Measurements from ENCODE around the gene DPH7.
"Not testable (repeated sequence)": the region's sequence is repeated elsewhere in the genome, so short reads cannot be mapped to it uniquely, and the experiment has no call there.

DNA sequence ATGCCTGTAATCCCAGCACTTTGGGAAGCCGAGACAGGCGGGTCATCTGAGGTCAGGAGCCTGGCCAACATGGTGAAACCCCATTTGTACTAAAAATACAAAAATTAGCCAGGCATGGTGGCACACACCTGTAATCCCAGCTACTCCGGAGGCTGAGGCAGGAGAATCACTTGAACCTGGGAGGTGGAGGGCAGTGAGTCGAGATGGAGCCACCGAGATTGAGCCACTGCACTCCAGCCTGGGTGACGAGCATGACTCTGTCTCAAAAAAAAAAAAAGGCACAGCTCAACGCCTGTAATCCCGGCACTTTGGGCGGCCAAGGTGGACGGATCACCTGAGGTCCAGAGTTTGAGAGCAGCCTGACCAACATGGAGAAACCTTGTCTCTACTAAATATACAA, 25.1 kb downstream of the DPH7 start:
- TF ChIP-seq, protein P1, sequence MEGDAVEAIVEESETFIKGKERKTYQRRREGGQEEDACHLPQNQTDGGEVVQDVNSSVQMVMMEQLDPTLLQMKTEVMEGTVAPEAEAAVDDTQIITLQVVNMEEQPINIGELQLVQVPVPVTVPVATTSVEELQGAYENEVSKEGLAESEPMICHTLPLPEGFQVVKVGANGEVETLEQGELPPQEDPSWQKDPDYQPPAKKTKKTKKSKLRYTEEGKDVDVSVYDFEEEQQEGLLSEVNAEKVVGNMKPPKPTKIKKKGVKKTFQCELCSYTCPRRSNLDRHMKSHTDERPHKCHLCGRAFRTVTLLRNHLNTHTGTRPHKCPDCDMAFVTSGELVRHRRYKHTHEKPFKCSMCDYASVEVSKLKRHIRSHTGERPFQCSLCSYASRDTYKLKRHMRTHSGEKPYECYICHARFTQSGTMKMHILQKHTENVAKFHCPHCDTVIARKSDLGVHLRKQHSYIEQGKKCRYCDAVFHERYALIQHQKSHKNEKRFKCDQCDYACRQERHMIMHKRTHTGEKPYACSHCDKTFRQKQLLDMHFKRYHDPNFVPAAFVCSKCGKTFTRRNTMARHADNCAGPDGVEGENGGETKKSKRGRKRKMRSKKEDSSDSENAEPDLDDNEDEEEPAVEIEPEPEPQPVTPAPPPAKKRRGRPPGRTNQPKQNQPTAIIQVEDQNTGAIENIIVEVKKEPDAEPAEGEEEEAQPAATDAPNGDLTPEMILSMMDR (IDR thresholded peaks at IDR 0.05): not testable (repeated sequence)
- TF ChIP-seq TEAD4, JUN, TP53 (CRISPR knock-in tag; IDR thresholded peaks at IDR 0.05): not testable (repeated sequence)
- TF ChIP-seq, protein P2, sequence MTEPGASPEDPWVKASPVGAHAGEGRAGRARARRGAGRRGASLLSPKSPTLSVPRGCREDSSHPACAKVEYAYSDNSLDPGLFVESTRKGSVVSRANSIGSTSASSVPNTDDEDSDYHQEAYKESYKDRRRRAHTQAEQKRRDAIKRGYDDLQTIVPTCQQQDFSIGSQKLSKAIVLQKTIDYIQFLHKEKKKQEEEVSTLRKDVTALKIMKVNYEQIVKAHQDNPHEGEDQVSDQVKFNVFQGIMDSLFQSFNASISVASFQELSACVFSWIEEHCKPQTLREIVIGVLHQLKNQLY (CRISPR knock-in tag; IDR thresholded peaks at IDR 0.05): not testable (repeated sequence)
- TF ChIP-seq, protein P3, sequence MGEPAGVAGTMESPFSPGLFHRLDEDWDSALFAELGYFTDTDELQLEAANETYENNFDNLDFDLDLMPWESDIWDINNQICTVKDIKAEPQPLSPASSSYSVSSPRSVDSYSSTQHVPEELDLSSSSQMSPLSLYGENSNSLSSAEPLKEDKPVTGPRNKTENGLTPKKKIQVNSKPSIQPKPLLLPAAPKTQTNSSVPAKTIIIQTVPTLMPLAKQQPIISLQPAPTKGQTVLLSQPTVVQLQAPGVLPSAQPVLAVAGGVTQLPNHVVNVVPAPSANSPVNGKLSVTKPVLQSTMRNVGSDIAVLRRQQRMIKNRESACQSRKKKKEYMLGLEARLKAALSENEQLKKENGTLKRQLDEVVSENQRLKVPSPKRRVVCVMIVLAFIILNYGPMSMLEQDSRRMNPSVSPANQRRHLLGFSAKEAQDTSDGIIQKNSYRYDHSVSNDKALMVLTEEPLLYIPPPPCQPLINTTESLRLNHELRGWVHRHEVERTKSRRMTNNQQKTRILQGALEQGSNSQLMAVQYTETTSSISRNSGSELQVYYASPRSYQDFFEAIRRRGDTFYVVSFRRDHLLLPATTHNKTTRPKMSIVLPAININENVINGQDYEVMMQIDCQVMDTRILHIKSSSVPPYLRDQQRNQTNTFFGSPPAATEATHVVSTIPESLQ (CRISPR knock-in tag; IDR thresholded peaks at IDR 0.05): not testable (repeated sequence)
